GM19438 (cell line): ENCODE measurements around the gene ASMTL.
A peak's percentile ranks its signal among the peaks of the same experiment; 100 is the strongest.
"Not testable (repeated sequence)": the region's sequence is repeated elsewhere in the genome, so short reads cannot be mapped to it uniquely, and the experiment has no call there.

Experiments
- ATAC-seq: cut with Tn5 transposase; IDR thresholded peaks from one replicate; pipeline ENCODE4 v1.9.1; 2021; ENCODE audit warnings: low read depth; ENCODE audit not compliant: unreplicated experiment

ASMTL gene

GRCh38 chrX:1483843-1484637 is 31.3 kb upstream of the ASMTL start:
- peak; percentile 34 for ATAC-seq

GRCh38 chrX:1482530-1482928 is 29.8 kb upstream of the ASMTL start:
- ATAC-seq, result not testable (repeated sequence)

GRCh38 chrX:1481636-1482529 is 29.2 kb upstream of the ASMTL start:
- peak; percentile 53 for ATAC-seq

GRCh38 chrX:1480082-1480785 is 27.5 kb upstream of the ASMTL start:
- ATAC-seq, result no peak

DNA sequence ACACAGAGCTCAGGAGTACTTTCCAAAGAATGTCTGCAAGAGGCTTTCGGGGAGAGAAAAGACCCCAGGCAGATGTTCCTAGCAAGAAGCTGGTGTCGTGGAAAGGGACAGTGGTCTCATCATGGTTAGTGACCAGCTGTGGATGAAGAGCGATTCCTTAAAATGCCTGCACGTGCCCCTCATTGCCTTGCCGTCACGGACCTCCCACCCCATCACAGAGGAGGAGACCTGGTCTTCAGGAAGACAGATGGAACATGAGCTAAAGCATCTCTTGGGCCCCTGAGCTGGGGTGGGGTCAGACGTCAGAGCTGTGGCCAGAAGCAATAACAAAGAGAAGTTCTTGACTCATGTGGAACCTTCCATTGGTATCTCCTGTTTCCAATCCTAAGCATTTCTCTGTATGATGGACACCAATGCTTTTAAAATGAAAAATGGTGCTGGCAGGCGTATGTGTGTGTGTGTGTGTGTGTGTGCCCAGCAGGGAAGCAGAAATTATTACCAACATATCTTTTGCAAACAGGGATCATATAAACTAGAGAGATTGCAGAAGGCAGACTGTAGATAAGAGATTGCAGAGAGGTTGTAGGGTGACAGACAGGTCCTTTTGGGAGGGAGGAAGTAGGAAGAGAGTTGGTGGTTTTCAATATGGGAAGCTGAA is 25.2 kb upstream of the ASMTL start:
- no peak for ATAC-seq

DNA sequence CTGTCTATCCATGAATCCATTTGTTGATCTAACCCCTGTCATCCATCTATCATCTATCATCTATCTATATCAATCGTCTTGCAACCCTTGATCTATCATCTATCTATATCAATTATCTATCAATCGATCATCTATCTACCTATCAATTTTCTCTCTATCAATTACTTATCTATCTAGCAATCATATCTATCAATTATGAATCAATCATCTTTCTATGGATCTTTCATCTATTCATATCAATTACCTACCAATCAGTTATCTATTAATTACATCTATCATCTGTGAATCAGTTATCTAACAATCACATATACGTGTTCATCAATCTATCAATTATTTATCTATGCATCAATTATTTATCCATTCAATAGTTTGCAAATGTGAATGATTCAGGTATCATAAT is 24.5 kb upstream of the ASMTL start:
- no peak for ATAC-seq

DNA sequence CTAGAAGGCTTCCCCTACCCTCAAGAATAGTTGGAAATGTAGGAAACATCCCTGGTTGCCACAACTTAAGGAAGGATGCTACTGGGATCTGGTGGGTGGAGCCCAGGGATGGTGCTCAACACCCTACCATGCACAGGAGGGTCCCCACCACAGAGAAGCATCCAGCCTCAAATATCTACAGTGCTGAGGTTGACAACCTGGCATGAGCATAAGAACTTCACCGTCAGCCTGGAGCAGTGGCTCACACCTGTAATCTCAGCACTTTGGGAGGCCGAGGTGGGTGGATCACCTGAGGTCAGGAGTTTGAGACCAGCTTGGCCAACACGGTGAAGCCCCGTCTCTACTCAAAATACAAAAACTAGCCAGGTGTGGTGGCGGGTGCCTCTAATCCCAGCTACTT is 24.0 kb upstream of the ASMTL start:
- no peak for ATAC-seq

GRCh38 chrX:1475881-1476280 is 23.2 kb upstream of the ASMTL start:
- no peak for ATAC-seq

- ATAC-seq, result no peak
Observed at GRCh38 chrX:1475481-1475880, 22.8 kb upstream of the ASMTL start.

GRCh38 chrX:1474593-1474992 is 21.9 kb upstream of the ASMTL start:
- ATAC-seq, result not testable (repeated sequence)

DNA sequence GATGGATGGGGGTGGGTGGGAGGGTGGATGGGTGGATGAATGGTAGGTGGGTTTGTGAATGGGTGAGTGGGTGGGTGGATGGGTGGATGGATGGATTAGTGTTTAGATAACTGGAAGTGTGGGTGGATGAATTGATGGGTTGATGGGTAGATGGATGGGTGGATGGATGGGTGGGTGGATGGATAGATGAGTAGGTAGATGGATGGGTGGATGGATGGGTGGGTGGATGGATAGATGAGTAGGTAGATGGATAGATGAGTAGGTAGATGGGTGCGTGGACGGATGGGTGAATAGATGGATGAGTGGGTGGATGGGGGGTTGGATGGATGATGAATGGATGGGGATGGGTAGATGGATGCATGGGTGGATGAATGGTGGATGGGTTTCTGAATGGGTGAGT is 20.3 kb upstream of the ASMTL start:
- no peak for ATAC-seq

GRCh38 chrX:1468250-1468772 is 15.6 kb upstream of the ASMTL start:
- ATAC-seq, result peak; percentile 38

DNA sequence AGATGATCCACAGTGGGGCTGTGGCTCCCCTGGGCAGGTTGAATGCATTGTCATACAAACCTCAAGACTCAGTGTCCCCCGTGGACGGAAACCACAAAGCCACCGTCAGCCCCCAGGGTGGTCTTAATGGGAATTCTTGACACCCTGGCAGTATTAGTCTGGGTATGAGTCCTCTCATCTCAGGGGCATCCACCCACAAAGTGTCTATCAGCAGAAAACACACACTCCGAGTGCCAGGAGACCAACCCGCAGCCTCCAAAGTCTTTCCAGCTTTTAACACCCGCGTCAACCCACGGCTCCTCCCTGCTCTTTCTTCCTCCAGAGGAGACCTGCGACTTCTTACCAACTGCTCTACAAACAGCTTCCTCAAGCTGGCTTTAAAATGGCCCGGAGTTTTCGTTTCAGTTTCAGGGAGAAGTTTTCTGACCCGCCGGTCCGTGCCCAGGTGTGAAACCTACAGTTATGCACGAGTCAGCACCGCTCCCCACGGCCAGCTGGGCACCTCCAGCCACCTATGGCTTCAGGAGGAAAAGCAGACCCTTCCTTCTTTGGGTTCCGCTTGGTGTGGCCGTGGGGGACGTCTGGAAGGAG is 14.4 kb upstream of the ASMTL start:
- peak; percentile 42 for ATAC-seq

DNA sequence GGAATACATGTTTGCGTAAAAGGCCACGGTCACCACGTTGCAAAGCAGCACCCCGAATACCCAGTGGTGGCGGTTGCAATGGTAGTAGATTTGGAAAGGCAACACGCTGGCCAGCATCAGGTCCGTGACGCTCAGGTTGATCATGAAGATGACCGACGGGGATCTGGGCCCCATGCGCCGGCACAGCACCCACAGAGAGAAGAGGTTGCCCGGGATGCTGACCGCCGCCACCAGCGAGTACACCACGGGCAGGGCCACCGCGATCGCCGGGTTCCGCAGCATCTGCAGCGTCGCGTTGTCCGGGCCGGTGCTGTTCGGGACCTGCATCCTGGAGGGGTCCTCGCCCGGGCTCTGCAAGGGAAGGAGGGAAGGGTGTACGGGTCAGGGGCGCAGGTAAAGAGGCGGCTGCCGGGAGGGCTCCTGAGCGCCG is 13.5 kb upstream of the ASMTL start:
- no peak for ATAC-seq

GRCh38 chrX:1465286-1466231 is 12.8 kb upstream of the ASMTL start:
- no peak for ATAC-seq

- ATAC-seq, result no peak
Observed at GRCh38 chrX:1464971-1465285, 12.2 kb upstream of the ASMTL start.

GRCh38 chrX:1464041-1464970 is 11.6 kb upstream of the ASMTL start:
- no peak for ATAC-seq

DNA sequence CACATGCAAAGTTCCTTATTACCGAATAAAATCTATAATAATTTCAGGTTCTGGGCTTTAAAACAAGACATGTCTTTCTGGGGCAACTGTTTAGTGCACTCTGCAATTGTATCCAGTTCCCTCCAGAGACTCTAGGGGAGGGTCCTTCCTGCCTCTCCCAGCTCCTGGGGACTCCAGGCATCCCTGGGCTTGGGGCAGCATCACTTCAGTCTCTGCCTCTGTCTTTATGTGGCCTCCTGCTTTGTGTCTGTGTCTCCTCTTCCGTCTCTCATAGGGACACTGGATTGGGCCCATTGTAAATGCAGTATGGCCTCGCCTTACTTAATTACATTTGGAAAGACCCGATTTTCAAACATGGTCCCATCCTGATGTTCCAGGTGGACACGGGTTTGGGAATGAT is 10.9 kb upstream of the ASMTL start:
- no peak for ATAC-seq
